ENCODE measurements around the gene DOLPP1.
A peak's percentile ranks its signal among the peaks of the same experiment; 100 is the strongest.
"Not testable (repeated sequence)": the region's sequence is repeated elsewhere in the genome, so short reads cannot be mapped to it uniquely, and the experiment has no call there.

DOLPP1 gene, protein sequence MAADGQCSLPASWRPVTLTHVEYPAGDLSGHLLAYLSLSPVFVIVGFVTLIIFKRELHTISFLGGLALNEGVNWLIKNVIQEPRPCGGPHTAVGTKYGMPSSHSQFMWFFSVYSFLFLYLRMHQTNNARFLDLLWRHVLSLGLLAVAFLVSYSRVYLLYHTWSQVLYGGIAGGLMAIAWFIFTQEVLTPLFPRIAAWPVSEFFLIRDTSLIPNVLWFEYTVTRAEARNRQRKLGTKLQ

DNA sequence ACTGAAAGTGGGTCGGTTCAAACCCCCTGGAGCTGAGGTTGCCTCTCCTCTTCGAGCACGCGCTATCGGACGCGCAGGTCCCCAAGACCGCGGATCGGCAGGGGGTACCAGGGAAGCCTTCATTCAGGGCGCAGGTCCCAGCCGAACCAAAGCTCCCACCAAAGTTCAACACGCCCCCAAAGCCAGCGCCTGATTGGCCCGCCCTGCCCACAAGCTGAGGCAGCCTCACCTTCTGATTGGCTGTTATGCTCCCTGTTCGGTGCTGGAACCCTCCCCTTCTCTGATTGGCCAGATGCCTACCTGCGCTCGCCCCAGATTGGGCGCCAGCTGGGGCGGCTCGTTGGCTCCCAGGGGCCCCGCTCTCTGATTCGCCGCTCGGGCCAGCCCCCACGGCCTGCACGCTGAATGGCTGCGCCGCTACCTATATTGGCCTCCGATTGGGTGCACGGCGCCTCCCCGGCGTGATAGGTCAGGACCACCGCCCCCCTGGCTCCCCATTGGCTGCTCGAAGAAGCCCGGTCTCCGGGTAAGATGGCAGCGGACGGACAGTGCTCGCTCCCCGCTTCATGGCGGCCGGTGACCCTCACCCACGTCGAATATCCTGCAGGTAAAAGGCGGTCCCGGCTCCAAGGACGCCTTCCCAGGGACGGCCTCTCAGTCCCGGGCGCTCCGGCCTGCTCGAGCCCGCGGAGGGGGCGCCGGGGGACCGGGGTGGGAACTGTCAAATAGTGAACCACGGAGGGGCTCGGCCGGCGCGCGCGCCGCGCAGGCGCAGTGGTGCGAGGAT, at the start of gene DOLPP1:
TSS of gene DOLPP1 (plus strand) at position 511 of the 787 bp plus-strand sequence. CDS start at position 532, 21 bp downstream.
- DNase-seq (ENCODE audit: low read depth): peak; percentile 100

DNA sequence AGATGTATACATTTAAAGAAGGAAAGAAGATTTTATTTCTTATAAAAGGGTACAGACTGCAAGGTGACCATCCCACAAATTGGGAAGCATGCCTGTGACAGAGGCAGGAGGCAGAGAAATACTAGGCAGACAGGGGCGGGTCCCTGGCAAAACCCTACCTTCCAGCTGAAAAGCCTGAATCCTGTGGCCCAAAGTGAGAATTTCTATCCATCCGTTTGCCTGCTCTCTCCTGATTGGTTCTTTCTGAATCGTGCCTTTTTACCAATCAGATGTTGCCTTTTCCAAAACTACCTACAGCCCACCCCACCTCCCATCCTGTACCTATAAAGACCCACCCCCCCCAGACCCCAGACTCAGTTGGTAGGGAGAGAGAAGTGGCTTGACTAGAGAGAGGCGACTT, 49.4 kb upstream of the DOLPP1 start:
- DNase-seq (ENCODE audit: low read depth): no peak

DNA sequence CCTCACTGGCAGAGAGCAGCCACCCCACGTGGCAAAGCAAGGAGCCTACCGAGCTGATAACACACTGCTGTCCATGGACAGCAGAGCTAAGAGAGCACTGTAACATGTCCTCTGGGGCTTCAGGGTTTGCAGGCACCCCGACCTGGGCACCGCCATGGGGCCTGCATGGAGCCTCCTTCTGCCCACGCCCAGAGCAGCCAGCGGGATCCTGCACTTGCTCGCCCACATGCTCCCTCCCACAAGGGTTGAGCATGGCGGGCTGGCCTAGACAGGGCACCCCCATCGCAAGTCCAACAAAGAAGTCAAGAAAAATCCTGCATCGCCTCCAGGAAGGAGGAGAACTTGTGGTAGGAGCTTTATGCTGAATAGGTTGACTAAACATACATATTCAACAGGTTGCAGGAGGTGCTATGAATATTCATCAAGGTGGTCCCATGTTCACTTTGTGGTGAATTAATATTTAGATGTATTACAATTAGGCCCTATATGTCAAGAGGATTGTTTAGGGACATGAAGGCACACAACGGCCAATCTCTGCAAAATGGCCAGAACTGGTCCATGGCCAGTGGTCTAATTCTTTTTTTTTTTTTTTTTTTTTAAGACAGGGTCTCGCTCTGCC, 48.3 kb upstream of the DOLPP1 start:
- DNase-seq (ENCODE audit: low read depth): no peak

DNA sequence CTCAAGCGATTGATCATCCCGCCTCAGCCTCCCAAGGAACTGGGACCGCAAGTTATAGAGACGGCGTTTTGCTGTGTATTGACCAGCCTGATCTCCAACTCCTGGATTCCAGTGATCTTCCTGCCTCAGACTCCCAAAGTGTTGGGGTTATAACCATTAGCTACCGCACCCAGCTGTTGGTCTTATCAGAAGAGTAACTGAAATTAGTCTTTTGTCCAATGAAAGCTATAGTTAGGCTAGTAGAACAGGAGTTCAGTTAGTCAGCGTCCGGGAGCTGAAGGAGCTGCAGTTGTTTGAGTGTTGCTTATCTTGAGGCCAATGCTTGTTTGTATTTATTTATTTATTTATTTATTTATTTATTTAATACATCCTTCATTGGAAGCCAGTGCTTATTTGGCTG, 47.7 kb upstream of the DOLPP1 start:
- DNase-seq (ENCODE audit: low read depth): no peak

DNA sequence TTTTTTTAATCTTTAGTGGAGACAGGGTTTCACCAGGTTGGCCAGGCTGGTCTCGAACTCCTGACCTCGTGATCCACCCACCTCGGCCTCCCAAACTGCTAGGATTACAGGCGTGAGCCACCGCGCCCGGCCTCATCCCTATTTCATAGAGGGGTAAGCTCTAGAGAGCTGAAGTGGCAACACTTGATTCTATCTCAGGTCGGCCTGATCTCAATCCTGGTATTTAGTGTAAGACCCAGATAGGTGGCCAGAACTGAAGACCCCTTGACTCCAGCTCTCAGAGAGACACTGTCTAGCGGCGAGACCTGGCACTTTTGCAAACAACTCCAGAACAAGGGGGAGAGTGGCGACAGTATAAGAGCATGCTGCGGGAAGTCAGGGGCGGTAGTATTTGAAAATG, 45.1 kb upstream of the DOLPP1 start:
- not testable (repeated sequence) for DNase-seq (ENCODE audit: low read depth)

DNA sequence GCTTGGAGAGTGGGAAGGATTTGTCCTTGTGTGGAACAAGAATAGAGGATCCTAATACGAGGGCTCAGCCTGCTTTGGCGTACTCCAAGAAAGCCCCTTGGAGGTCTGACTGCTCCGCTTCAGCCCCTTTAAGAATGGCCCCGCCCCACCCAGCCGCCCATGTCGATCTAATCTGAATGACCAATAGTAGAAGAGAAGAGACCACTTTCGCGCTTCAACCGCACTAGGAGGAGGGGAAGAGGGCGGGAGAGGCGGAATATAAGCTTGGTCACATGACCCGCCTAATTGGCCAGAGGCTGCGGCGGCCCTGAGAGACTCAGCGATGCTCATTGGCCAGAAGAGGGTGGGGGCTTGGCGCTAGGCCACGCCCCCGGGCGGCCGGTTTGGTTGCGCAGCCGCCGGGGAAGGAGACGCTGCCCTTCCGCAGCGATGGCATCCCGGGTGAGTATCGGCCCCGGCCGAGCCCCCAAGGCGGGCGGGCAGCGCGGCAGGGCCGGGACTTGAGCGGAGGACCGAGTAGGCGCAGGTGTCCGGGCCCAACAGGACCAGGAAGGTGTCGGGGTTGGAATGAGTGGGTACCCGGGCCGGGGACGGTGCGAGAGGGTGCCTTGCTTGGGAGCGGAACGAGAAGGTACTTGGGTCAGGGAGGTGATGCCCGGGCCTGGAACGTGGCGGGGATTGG, 44.5 kb upstream of the DOLPP1 start, which contains the start of gene MIGA2:
TSS of gene MIGA2 (plus strand) at position 386 of the 682 bp plus-strand sequence. CDS start 3,969 bp downstream, outside the sequence.
- peak; percentile 100 for DNase-seq (ENCODE audit: low read depth)

DNA sequence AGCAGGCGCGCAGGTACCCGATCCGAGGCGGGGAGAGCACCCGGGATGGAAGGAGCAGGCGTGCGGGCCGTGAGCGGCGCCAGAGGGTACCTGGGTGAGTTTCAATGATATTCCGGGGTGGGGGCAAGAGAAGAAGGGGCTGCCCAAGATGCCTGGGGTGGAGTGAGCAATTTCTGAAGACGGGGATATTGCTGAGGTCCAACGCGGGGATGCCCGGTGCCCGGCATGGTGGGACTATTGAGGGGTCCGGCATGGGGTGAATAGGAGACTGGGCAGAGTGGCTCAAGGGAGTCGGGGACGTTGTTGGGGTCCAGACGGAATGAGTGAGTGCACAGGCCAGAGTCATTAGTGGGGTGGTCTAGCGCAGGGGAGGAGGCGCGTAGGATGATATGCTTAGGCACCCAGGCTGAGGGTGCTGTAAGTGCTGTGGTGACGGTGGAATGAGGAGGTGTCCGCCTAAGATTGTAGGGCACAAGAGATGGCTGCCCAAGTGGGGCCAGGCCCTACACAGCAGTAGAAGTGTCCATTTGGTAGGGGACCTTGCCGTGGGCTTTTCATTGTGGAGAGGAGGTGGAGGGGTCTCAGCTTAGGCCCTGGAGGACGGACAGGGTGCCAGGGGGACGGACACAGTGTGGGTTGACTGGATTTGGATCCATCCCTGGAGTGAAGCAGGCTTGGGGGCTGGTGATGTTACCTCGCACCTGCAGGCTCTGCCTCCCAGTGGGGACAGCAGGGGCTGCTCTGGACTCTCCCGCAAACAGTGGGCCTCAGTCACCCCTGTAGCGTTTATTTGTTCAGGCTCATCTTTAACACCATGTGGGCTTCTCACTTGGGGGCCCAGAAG, 43.8 kb upstream of the DOLPP1 start:
- peak; percentile 21 for DNase-seq (ENCODE audit: low read depth)

DNA sequence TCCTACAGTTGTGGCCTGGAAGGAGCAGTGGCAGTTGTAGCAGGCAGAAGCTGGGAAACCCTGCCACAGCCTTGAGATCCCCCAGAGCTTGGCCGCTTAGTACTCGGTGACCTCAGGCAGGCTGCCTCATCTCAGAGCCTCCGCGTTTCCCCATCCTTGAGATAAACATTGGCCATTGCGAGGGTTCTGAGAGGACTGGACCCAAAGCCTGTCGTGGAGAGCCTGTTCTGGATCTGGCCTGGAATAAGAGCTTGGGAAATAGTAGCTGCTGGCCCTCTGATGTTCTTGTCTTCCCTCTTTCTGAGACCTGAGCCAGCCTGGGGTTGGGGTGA, 43.2 kb upstream of the DOLPP1 start:
- DNase-seq (ENCODE audit: low read depth): no peak

DNA sequence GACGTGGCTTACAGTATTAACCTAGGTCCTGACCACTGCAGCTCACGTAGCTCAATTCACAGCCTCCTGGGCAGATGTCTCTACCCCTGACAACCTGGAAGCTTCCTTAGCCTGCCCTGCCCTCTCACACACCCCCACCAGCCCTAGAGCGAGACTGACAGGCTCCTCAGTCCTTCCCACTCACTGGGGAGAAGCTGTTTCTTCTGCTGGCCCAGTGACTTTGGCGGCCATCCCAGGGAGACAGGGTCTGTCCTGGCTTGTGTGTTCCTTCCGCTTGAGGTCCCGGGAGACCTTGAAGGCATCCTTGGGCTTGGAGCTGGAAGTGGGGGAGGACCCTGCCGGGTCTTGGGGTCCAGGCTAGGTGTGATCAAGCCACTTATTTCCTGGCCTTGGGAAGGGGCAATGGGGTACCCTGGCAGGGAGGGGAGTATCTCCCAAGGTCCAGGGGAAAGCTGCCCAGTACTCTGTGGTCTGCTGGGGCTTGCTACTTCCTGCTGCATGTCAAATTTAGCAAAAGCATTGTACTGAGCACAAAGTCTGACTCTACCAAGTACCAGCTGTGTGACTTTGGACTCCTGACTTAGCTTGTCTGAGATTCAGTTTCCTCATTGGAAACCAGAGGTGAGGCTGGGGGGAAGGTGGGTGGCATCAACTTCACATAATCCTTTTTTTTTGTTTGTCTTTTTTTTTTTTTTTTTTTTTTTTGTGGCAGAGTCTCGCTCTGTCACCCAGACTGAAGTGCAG, 42.6 kb upstream of the DOLPP1 start:
- DNase-seq (ENCODE audit: low read depth): no peak

DNA sequence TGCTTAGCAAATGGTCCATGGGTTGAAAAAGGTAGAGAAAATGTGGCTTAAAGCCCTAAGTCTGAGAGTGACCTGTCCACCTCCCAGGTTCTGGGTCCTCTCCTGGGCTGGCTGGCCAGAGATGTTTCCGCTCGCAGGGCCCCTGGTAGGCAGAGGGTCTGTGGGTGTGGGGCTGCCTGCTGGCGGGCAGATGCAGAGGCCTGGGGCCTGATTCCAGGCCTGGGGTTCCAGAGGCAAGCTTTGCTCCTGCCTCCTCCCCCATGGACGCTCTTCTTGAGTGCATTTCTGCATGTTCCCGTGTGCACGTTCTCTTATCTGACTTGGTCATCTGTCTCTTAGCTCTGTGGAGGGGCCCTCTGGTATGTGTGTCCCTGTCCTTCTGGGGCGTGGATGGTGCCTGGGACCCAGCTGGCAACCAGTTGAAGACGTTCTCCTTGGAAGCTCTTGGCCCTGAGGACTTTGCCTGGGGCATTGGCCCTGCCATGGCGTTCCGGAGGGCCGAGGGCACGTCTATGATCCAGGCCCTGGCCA, 40.7 kb upstream of the DOLPP1 start:
- DNase-seq (ENCODE audit: low read depth): no peak

DNA sequence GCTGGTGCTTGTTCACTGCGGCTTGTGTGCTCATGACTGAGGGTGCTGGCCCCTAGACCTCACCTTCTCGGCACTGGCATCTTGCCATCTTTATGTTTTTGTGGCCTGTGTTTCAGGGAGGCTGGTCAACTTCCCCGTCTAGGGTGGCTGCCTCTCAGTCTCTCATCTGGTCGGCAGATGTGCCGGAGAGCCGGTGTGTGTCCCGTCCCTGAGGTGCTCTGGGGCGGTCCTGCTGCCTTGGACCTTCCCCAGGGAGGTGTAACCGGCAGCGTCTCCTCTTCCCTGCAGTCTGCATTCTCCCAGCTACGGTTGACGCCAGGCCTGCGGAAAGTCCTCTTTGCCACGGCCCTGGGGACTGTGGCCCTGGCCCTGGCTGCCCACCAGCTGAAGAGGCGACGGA, 38.9 kb upstream of the DOLPP1 start:
- no peak for DNase-seq (ENCODE audit: low read depth)

DNA sequence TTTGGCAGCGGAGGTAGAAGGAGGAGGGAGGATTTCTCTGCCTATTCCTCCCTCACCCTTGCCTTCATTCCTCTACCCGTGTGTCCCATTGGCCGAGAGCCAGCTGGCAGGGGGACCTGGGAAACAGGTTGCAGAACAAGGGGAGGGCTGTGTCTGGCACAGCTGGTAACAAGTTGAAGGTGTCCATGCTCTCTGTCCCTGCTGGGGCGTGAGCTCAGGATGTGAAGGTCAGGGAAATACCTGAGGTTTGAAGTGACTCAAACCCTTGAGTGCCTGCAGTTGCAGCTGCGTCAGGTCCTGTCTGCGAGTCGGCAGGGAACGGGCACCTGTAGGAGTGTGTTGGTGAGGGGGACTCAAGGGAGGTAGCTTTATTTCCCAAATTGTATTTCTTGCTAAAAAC, 28.3 kb upstream of the DOLPP1 start:
- DNase-seq (ENCODE audit: low read depth): no peak

DNA sequence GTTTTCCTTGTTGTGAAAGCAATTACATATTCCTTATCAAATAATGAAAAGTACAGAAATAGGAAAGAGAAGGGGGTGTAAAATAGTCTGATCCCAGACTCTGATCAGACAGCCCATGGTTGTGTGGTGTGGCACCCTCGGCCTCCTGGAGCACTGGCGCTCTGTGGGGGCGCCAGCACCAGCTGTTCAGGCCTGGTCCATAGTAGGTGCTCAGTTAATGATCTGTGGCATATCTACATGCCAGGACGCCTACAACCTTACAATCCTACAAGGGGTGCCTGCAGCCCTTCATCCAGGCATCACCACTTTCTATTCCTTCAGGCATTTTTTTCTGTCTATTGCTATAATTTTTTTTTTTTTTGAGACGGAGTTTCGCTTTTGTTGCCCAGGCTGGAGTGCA, 27.9 kb upstream of the DOLPP1 start:
- DNase-seq (ENCODE audit: low read depth): no peak

DNA sequence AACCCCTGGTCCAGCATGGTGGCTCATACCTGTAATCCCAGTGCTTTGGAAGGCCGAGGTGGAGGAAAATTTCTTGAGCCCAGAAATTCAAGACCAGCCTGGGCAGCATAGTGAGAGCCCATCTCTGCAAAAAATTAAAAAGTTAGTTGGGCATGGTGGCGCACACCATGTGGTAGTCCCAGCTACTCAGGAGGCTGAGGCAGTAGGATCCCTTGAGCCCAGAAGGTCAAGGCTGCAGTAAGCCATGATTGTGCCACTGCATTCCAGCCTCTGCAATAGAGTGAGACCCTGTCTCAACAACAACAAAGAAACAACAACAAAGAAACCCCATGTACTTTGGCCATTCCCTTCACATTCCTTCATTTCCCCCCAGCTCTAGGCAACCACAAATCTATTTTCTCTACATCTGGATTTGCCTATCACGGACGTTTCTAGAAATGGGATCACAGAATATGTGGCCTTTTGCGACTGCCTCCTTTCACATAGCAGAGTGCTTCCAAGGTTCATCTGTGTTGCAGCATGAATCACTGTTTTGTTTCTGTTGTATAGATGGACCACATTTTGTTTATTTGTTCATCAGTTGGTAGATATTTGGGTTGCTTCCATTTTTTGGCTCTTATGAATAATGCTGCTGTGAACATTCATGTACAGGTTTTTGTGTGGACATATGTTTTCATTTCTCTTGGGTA, 26.6 kb upstream of the DOLPP1 start:
- no peak for DNase-seq (ENCODE audit: low read depth)

DNA sequence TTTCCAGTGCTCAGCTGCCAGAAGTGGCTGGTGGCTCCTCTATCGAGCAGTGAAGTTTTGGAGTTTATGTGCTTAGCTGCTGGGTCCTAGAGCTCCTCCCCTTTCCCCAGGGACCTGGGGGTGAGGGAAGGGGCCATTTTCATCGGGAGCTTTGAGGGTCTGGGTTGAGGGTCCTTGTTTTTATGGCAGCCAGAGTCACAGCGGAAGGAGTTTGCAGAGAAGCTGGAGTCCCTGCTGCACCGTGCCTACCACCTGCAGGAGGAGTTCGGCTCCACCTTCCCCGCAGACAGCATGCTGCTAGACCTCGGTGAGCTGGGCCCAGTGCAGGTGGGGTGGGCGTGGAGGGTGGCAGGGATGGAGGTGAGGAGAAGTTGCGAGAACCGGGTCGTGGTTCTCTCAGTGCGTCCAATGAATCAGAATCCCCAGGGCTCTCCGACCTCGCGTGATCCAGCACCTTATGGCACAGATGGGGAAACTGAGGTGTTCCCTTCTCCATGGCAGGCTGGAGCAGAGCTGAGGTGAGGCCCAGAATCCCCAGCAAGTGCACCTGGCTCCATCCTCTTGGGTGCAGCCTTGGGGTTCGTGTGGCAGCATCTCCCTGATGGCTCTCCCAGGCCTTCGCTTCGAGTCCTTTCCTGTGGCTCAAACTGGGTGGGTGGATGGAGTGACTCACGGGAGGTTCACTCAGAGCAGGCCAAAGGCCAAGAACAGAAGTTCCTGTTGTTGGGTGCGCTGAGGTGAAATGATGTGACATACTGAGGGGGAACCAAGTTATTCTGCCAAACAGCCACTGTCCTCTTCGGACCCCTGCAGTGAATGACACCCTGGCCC, 21.7 kb upstream of the DOLPP1 start:
- peak; percentile 13 for DNase-seq (ENCODE audit: low read depth)

DNA sequence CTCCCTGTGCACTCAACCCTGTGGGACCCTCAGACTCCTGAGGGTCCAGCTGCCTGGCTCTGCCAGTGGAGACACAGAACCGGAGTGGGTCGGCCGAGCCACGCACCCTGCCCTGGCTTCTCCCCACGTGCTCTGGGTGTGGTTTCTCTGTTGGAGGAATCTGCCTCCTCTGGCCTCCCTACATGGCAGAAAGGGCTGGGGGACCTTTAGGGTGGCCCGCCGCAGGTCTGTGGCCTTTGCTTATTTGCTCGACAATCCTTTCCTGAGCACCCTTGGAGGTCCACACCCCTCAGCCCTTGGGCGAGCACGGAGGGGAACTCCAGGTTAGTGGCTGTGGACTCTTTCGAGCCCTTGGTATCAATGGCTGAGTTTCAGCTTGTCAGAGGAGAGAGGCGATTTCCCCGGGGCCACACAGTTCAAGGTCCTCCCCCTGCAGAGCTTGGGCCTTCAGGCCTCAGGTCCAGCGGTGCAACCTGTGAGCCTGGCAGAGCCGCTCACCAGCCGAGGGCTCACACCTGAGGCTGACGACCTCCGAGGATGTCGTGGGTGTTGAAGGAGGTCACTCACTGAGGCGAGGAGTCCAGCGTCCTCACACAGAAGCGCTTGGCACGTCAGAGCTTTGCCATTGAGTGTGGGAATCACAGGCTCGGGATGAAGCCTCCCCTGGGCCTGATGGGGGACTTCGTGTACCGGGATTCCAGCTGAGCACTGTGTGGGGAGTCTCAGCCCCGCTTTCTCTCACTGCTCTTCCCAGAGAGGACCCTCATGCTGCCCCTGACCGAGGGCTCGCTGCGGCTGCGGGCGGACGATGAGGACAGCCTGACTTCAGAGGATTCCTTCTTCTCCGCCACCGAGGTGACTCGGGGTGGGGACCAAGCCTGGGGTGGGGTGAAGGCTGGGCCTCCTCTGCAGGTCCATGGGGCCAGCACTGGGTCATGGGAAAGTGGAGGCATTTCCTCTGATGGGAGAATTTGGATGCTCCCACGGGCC, 20.8 kb upstream of the DOLPP1 start:
- no peak for DNase-seq (ENCODE audit: low read depth)

DNA sequence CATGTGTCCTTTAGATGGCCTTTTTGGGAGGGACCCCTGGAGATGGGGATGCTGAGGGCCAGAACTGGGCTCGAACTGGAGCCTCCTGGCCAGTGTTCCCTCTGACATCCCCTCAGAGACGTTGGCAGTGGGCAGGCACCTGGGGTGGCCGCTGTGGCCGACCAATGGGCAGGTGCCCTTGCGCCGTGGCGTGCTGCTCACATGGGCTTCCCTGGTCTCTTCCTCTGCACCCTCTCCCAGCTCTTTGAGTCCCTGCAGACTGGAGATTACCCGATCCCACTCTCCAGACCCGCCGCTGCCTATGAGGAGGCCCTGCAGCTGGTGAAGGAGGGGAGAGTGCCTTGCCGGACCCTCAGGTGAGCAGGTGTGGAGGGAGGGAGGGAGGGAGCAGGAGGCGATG, 19.9 kb upstream of the DOLPP1 start:
- no peak for DNase-seq (ENCODE audit: low read depth)

DNA sequence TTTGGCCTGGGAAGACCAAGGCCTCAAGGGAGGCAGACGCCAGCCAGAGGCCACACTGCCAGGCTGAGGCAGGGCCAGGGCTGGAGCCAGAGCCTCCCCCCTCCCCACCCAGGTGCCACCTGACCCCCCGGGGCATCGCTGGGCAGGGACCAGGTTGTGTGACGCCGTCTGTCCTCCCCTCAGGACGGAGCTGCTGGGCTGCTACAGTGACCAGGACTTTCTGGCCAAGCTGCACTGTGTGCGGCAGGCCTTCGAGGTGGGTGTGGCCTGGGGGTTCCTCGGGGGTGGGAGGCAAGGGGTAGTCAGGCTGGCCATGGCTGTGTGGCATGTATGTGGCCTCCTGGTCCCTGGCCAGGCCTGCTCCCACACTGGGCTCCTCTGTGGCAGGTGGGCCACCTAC, 17.9 kb upstream of the DOLPP1 start:
- DNase-seq (ENCODE audit: low read depth): no peak

Data from EH (cell line).